Measurements from ENCODE around the gene RIMS3.

DNA sequence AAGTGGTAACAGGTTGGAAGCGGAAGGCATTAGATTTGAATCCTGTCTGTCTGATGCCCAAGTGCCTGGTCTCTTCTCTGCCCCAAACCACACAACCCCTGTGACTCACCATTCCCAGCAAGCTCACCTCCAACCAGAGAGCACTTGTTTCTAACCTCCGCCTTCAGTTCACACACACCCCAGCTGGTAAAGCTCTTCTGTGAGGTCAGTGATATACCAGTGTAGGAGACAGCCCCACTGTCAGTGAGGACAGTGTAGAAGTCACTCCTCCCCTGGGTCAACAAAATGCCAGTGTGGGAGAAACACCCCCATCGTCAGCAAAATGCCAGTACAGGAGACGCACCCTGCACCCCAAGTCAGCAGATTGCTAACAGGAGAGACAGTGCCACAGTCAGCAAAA lies 2.6 kb downstream of the RIMS3 start:
- no peak for TF ChIP-seq POLR2A (IDR thresholded peaks at IDR 0.05)
- no peak for TF ChIP-seq CTCF (IDR thresholded peaks at IDR 0.05)
- TF ChIP-seq POLR2AphosphoS5 (IDR thresholded peaks at IDR 0.05): no peak
